ENCODE results near the gene TMEM259. TPM values are rescaled to one million over a fixed set of nuclear protein-coding genes. Genes with fewer than 3 reads are reported as not detected.

Gene TMEM259
- total and polyA plus RNA-seq, 2 donors (not counting 1 experiment from before 2014, with no cell fraction given): 373 to 607 TPM

- Mint-ChIP-seq H3K4me3 (no peak overlapping the region), H3K27ac (no peak overlapping the region), H3K9me3 (ENCODE audit: insufficient read depth) (no peaks in the 10 kb centered on the region), H3K4me1 (peaks cover 5% of the 10 kb centered on the region), H3K27me3 (no peaks in the 10 kb centered on the region)
- WGBS (ENCODE audit: insufficient coverage): 84% methylated on average over 88 of the region's 92 CpGs
- no peaks in the 10 kb centered on the region for H3K9me3 ChIP-seq (ENCODE audit: control extremely low read depth in 1 of 3, control insufficient read depth in 2 of 3, insufficient read depth in 1 of 3, low read length in 2 of 3)
- H3K36me3 ChIP-seq (replicated peaks in 1 of 2; ENCODE audit: control extremely low read depth in 1 of 2, control insufficient read depth in 1 of 2, extremely low read depth in 1 of 2, insufficient read depth in 2 of 2, low read length in 1 of 2): peaks cover 0 to 32% of the 10 kb centered on the region in 2 experiments
- H3K4me3 ChIP-seq (ENCODE audit: control extremely low read depth in 1 of 5, extremely low read depth in 1 of 5, insufficient read depth in 1 of 5, low read depth in 2 of 5, low read length in 4 of 5): no peak overlapping the region
- CTCF ChIA-PET: interaction anchor here (0.9 kb wide), 1 partner anchor 48 kb away, joined by 3 read pairs; no protein-coding TSS in a partner anchor
- intact Hi-C loops (cut with micrococcal nuclease): no loop called here
- H3K79me2 ChIP-seq (ENCODE audit: control insufficient read depth, insufficient read depth, low read length): peaks cover 22% of the 10 kb centered on the region
- POLR2A ChIA-PET: interaction anchor here (0.6 to 1.0 kb wide), 4 partner anchors 7 to 208 kb away, joined by 3 to 4 read pairs (median 4); no protein-coding TSS in a partner anchor
- H3K4me2 ChIP-seq (replicated peaks; ENCODE audit: low read depth, low read length, poor library complexity, severe bottlenecking): no peak overlapping the region
- no peak overlapping the region for H2AFZ ChIP-seq (ENCODE audit: insufficient read depth, low read depth, low read length, poor library complexity, severe bottlenecking)
- DNase-seq: no peak
- TF ChIP-seq EZH2 (IDR thresholded peaks at IDR 0.05; ENCODE audit: borderline replicate concordance, insufficient read depth, low read depth, low read length, poor library complexity, severe bottlenecking) (no peak), CTCF (IDR thresholded peaks at IDR 0.05) (no peak)
- H3K9ac ChIP-seq (ENCODE audit: low read length): no peak overlapping the region
- no peak for ATAC-seq (ENCODE audit: low read depth)
- H3K27ac ChIP-seq (ENCODE audit: low read length in 2 of 2): no peak overlapping the region
- H3K4me1 ChIP-seq (ENCODE audit: control insufficient read depth in 2 of 2, insufficient read depth in 2 of 2, low read length in 2 of 2): no peaks in the 10 kb centered on the region
- H3K27me3 ChIP-seq (replicated peaks in 1 of 4; ENCODE audit: control extremely low read depth in 1 of 4, control insufficient read depth in 3 of 4, insufficient read depth in 4 of 4, low read length in 3 of 4): no peaks in the 10 kb centered on the region
- peaks cover 50% of the 10 kb centered on the region for H4K20me1 ChIP-seq (ENCODE audit: control insufficient read depth, insufficient read depth, low read length, poor library complexity, severe bottlenecking)
Observed at GRCh38 chr19:1009041-1009980, 11.6 kb downstream of the TMEM259 start.
